K562 (cell line): ENCODE measurements around the gene UBAP1L. TPM values are rescaled to one million over a fixed set of nuclear protein-coding genes. Genes with fewer than 3 reads are reported as not detected.

Experiments
- ATAC-seq: fragments of 200-7000 bp; cut with Tn5 transposase; 3 replicates; pipeline ENCODE4 v1.9.1; 2020; ENCODE audit warnings: moderate library complexity
- BruUV-seq: library from RNA; stranded (reverse); fragments of 400-500 nt; replicated peaks from 2 replicates; lab custom pipeline; 2021; lab: Mats Ljungman, UMichigan
- CTCF ChIA-PET: fragments of 300-600 bp; formaldehyde crosslinking; extraction: SDS; loops from one replicate; lab custom pipeline; 2021; ENCODE audit warnings: low intra/inter-chr PET ratio; lab: Yijun Ruan, JAX
- POLR2A ChIA-PET: fragments of 300-600, 350-650 bp; sonication (Branson Sonifier 250); formaldehyde crosslinking; extraction: SDS; loops from one replicate; lab custom pipeline; 2021; ENCODE audit warnings: antibody characterized with exemption, inconsistent platforms; lab: Yijun Ruan, JAX
- DNase-seq, 4 experiments: peaks; one replicate each; pipeline versions ENCODE4 v3.0.0 to v3.0.0-alpha.2; 2011 to 2018; ENCODE audit warnings: low spot score in 3 of 4, mixed read lengths in 3 of 4; ENCODE audit errors: extremely low read depth in 1 of 4
- FAIRE-seq: peaks from 2 replicates; lab custom pipeline; 2011; peaks lifted over from hg19 to GRCh38; lab: Jason Lieb, UNC
- H2AFZ ChIP-seq: 2 replicates; pipeline ENCODE4 v1.6.0; 2011; ENCODE audit warnings: low read depth, low read length, control low read depth, inconsistent platforms
- H3K27ac ChIP-seq: fragments of 200-600 bp; 3 replicates; pipeline ENCODE4 v1.8.0; 2011; ENCODE audit warnings: low read depth, mild to moderate bottlenecking, control low read depth, inconsistent platforms, low read length, moderate library complexity, mixed read lengths; ENCODE audit errors: extremely low read depth
- H3K27me3 ChIP-seq, 2 experiments: fragments of 300-600 bp in 1 of 2; 2 replicates in 1 of 2; 3 replicates in 1 of 2; pipeline versions ENCODE4 v1.6.0 to v1.8.0; 2011; ENCODE audit warnings: inconsistent platforms in 2 of 2, low read length in 2 of 2, mild to moderate bottlenecking in 1 of 2, mixed read lengths in 1 of 2, moderate library complexity in 1 of 2; ENCODE audit not compliant: control insufficient read depth in 2 of 2, insufficient read depth in 2 of 2
- H3K36me3 ChIP-seq: fragments of 300-600 bp; 3 replicates; pipeline ENCODE4 v1.8.0; 2011; ENCODE audit warnings: mild to moderate bottlenecking, low read length, inconsistent platforms; ENCODE audit not compliant: control insufficient read depth, insufficient read depth
- H3K4me1 ChIP-seq, 2 experiments: fragments of 200-600 bp in 1 of 2; replicated peaks in 1 of 2; 2 replicates in 1 of 2; 3 replicates in 1 of 2; pipeline versions ENCODE4 v1.5.1 to v1.8.0; 2011; ENCODE audit warnings: inconsistent platforms in 2 of 2, low read length in 2 of 2, mild to moderate bottlenecking in 1 of 2, mixed read lengths in 1 of 2, moderate library complexity in 1 of 2; ENCODE audit not compliant: control insufficient read depth in 2 of 2, insufficient read depth in 2 of 2
- H3K4me2 ChIP-seq: 2 replicates; pipeline ENCODE4 v1.6.1; 2011; ENCODE audit warnings: low read length, control low read depth, inconsistent platforms, mixed read lengths; ENCODE audit not compliant: insufficient read depth
- H3K4me3 ChIP-seq: fragments of 200-600 bp; sonication (generic), shearing (Covaris generic); 2 replicates; pipeline ENCODE4 v1.5.1; 2016; ENCODE audit warnings: control low read depth, inconsistent platforms
- H3K79me2 ChIP-seq: fragments of 200-600 bp; 3 replicates; pipeline ENCODE4 v1.8.0; 2011; ENCODE audit warnings: low read length, inconsistent platforms; ENCODE audit not compliant: control insufficient read depth, insufficient read depth
- H3K9ac ChIP-seq, 2 experiments: 2 replicates each; pipeline versions ENCODE4 v1.6.0 to v1.6.1; 2011; ENCODE audit warnings: low read depth in 2 of 2, low read length in 2 of 2, control low read depth in 1 of 2, inconsistent platforms in 1 of 2, mild to moderate bottlenecking in 1 of 2, mixed read lengths in 1 of 2; ENCODE audit not compliant: insufficient read depth in 1 of 2
- H3K9me1 ChIP-seq: one replicate; pipeline ENCODE4 v1.6.0; 2011; ENCODE audit warnings: inconsistent platforms, mild to moderate bottlenecking, low read length, moderate library complexity; ENCODE audit not compliant: control insufficient read depth, insufficient read depth
- H3K9me3 ChIP-seq: replicated peaks from 2 replicates; pipeline ENCODE4 v1.5.1; 2011; ENCODE audit warnings: low read depth, low read length, inconsistent platforms; ENCODE audit not compliant: control insufficient read depth, insufficient read depth
- H4K20me1 ChIP-seq: replicated peaks from 2 replicates; pipeline ENCODE4 v1.6.1; 2011; ENCODE audit warnings: low read length, inconsistent platforms, mixed read lengths; ENCODE audit not compliant: control insufficient read depth, insufficient read depth
- HNRNPH1 ChIP-seq: fragments of 200-400 bp; formaldehyde crosslinking; optimal IDR thresholded peaks from 2 replicates; pipeline ENCODE3; 2017; ENCODE audit warnings: low read depth, mild to moderate bottlenecking, low read length, moderate library complexity
- NUFIP1 ChIP-seq: fragments of 450-650 bp; IDR thresholded peaks from 2 replicates; pipeline ENCODE4 v1.6.1; 2018; ENCODE audit not compliant: partially characterized antibody
- THAP7 ChIP-seq: fragments of 250-450 bp; sonication (Bioruptor Pico); IDR thresholded peaks from 2 replicates; pipeline ENCODE4 v1.5.0; 2021
- TSC22D4 ChIP-seq: fragments of 450-650 bp; IDR thresholded peaks from 2 replicates; pipeline ENCODE4 v1.6.1; 2016; ENCODE audit warnings: missing genetic modification characterization, missing biosample characterization, control low read depth
- ZNF133 ChIP-seq: fragments of 250-450 bp; sonication (Bioruptor Pico); IDR thresholded peaks from 2 replicates; pipeline ENCODE4 v1.4.0; 2020; ENCODE audit warnings: mild to moderate bottlenecking
- ZNF224 ChIP-seq: sonication (generic); formaldehyde crosslinking; IDR thresholded peaks from 2 replicates; pipeline ENCODE4 v1.8.0; 2022; ENCODE audit warnings: mild to moderate bottlenecking, missing genetic modification reagents
- WGBS: fragments of 100-300 bp; shearing (Covaris generic); methylation state at CpG from one replicate; pipeline ENCODE4 v1.1.6; 2016; ENCODE audit warnings: low coverage, mixed read lengths; ENCODE audit not compliant: insufficient coverage; ENCODE audit errors: missing lambda C conversion rate; 5-methylcytosine and 5-hydroxymethylcytosine counted together
- in situ Hi-C: fragments of 300-500 bp; cut with MboI; formaldehyde crosslinking; loops from 4 replicates; pipeline ENCODE4 v1.15.0; 2018; ENCODE audit warnings: inconsistent platforms, mixed read lengths
- intact Hi-C: fragments of 100-400 bp; cut with micrococcal nuclease; formaldehyde crosslinking; loops from 2 replicates; pipeline ENCODE4 v1.14.2; 2022
- polyA plus RNA-seq, 8 experiments: library from polyadenylated mRNA; depleted of rRNA in 4 of 8; stranded (reverse) in 5 of 8; unstranded in 3 of 8; fragments of >200 nt; fragmentation: Nextera tagmentation in 2 of 8; fragmentation: Illumina TruSeq in 1 of 8; extraction: Ambion mirVana in 2 of 8; extraction: Trizol in 1 of 8; gene quantifications; 2 replicates each; pipeline versions ENCODE4 v1.2.1 to v1.2.3, GENCODE V29; 2011 to 2014; ENCODE audit warnings: inconsistent platforms in 1 of 8, missing spikeins in 1 of 8
- total RNA-seq, 7 experiments: library from RNA; depleted of rRNA in 6 of 7; stranded (reverse); fragments of >200 nt in 6 of 7; fragmentation: Illumina TruSeq in 2 of 7; extraction: Trizol in 2 of 7; gene quantifications; 2 replicates each; pipeline versions ENCODE4 v1.2.1 to v1.2.3, GENCODE V29; 2011 to 2021; ENCODE audit warnings: low replicate concordance in 1 of 7

The UBAP1L gene
- total and polyA plus RNA-seq, 9 of the 15 experiments (the other 6 are each of a cell fraction or from before 2014, with no cell fraction given) = 0.16 to 0.71 (median 0.41) TPM; not detected in 2

- TF ChIP-seq ZNF133 (CRISPR knock-in tag) (no peak), HNRNPH1 (no peak), TSC22D4 (tag) (no peak), NUFIP1 (no peak)
These were observed 8.9 kb downstream of the UBAP1L start (continued) for GRCh38 chr15:65106011-65106590.

GRCh38 chr15:65105038-65105437, 10.0 kb downstream of the UBAP1L start:
- Histone ChIP-seq H3K9me1 (peaks cover 3% of the 10 kb centered on the region), H3K27me3 (no peaks in the 10 kb centered on the region), H3K9me3 (no peaks in the 10 kb centered on the region), H3K4me2 (no peak overlapping the region), H3K79me2 (no peaks in the 10 kb centered on the region), H3K4me1 (no peaks in the 10 kb centered on the region), H3K27ac (no peak overlapping the region), H3K4me3 (no peak overlapping the region), H4K20me1 (no peaks in the 10 kb centered on the region), H3K9ac (no peak overlapping the region), H2AFZ (no peak overlapping the region), H3K36me3 (peaks cover 13% of the 10 kb centered on the region; the same call in 1 of the 3 replicates)
- BruUV-seq = no TSS peak
- in situ Hi-C loops = no loop called here
- ChIA-PET CTCF (no interaction called here), POLR2A (interaction anchor here (0.5 kb wide), 1 partner anchor 67 kb away, joined by 3 read pairs; no protein-coding TSS in a partner anchor)
- ATAC-seq = no peak
- intact Hi-C loops = no loop called here
- WGBS = 70% methylated on average over 5 of the region's 5 CpGs
- TF ChIP-seq THAP7 (CRISPR knock-in tag) (no peak), ZNF224 (CRISPR knock-in tag) (peak; percentile 72; the same call in 1 of the 2 replicates)
- FAIRE-seq = no peak
- DNase-seq = no peak
